OCI-LY1 (cell line): ENCODE data around the gene HBZ.

Experiments
- H2AFZ ChIP-seq: fragments of 200-600 bp; sonication (generic), shearing (Covaris generic); 2 replicates; pipeline ENCODE4 v1.6.0; 2014; ENCODE audit warnings: antibody characterized with exemption, mild to moderate bottlenecking, low read length
- H3F3A ChIP-seq: fragments of 200-600 bp; sonication (generic), shearing (Covaris generic); 2 replicates; pipeline ENCODE4 v1.6.0; 2014; ENCODE audit warnings: mild to moderate bottlenecking, antibody characterized with exemption, low read length, moderate library complexity; ENCODE audit not compliant: insufficient read depth
- H3K27ac ChIP-seq: fragments of 200-600 bp; sonication (generic); 2 replicates; pipeline ENCODE4 v1.5.1; 2014; ENCODE audit warnings: low read length, mixed run types, mild to moderate bottlenecking, low read depth; ENCODE audit not compliant: poor library complexity, severe bottlenecking
- H3K27me3 ChIP-seq: fragments of 200-600 bp; sonication (generic); 2 replicates; pipeline ENCODE4 v1.6.0; 2014; ENCODE audit warnings: antibody characterized with exemption, mild to moderate bottlenecking, low read length, moderate library complexity; ENCODE audit not compliant: insufficient read depth
- H3K36me3 ChIP-seq: fragments of 200-600 bp; sonication (generic); 2 replicates; pipeline ENCODE4 v1.6.1; 2014; ENCODE audit warnings: mild to moderate bottlenecking, antibody characterized with exemption, low read length, moderate library complexity, mixed read lengths; ENCODE audit not compliant: insufficient read depth
- H3K4me1 ChIP-seq: fragments of 200-600 bp; sonication (generic); 2 replicates; pipeline ENCODE4 v1.5.1; 2014; ENCODE audit warnings: mild to moderate bottlenecking, low read length, moderate library complexity; ENCODE audit not compliant: insufficient read depth, severe bottlenecking
- H3K4me2 ChIP-seq: fragments of 200-600 bp; sonication (generic), shearing (Covaris generic); 2 replicates; pipeline ENCODE4 v1.6.1; 2014; ENCODE audit warnings: low read length
- H3K4me3 ChIP-seq: fragments of 200-600 bp; sonication (generic); 2 replicates; pipeline ENCODE4 v1.5.1; 2014; ENCODE audit warnings: low read length, low read depth, mild to moderate bottlenecking, mixed read lengths; ENCODE audit not compliant: poor library complexity, severe bottlenecking
- H3K79me2 ChIP-seq: fragments of 200-600 bp; shearing (Covaris generic); 2 replicates; pipeline ENCODE4 v1.6.1; 2016; ENCODE audit warnings: mixed run types, low read length, mixed read lengths; ENCODE audit not compliant: insufficient read depth
- H3K9ac ChIP-seq: fragments of 200-600 bp; sonication (generic), shearing (Covaris generic); 2 replicates; pipeline ENCODE4 v1.6.1; 2014; ENCODE audit warnings: mild to moderate bottlenecking, low read length, mixed read lengths
- H3K9me2 ChIP-seq: fragments of 200-600 bp; sonication (generic), shearing (Covaris generic); 2 replicates; pipeline ENCODE4 v1.6.1; 2014; ENCODE audit warnings: low read depth, mild to moderate bottlenecking, low read length, mixed read lengths
- H3K9me3 ChIP-seq: fragments of 200-600 bp; shearing (Covaris generic); 2 replicates; pipeline ENCODE4 v1.6.1; 2014; ENCODE audit warnings: low read length, mixed read lengths
- H4K20me1 ChIP-seq: fragments of 200-600 bp; sonication (generic), shearing (Covaris generic); 2 replicates; pipeline ENCODE4 v1.6.0; 2016; ENCODE audit warnings: mild to moderate bottlenecking, low read length; ENCODE audit not compliant: insufficient read depth
- CTCF ChIP-seq: fragments of 200-600 bp; sonication (generic), shearing (Covaris generic); IDR thresholded peaks from 2 replicates; pipeline ENCODE4 v1.5.1; 2017; ENCODE audit warnings: mild to moderate bottlenecking, antibody characterized with exemption, low read length, moderate library complexity, mixed read lengths
- EZH2 ChIP-seq: fragments of 200-600 bp; sonication (generic), shearing (Covaris generic); IDR thresholded peaks from 2 replicates; pipeline ENCODE4 v1.8.0; 2017; ENCODE audit warnings: borderline replicate concordance, mixed run types, mild to moderate bottlenecking, antibody characterized with exemption, low read length, moderate library complexity, mixed read lengths

HBZ gene

GRCh38 chr16:129075-129474 lies 23.4 kb upstream of the HBZ start:
- Histone ChIP-seq H3K79me2 (no peaks in the 10 kb centered on the region), H4K20me1 (no peaks in the 10 kb centered on the region), H3K27ac (no peak overlapping the region)

GRCh38 chr16:130533-131173 lies 21.8 kb upstream of the HBZ start:
- peaks cover 1% of the 10 kb centered on the region for H3K79me2 ChIP-seq
- TF ChIP-seq EZH2 (no peak), CTCF (no peak)

More at GRCh38 chr16:129075-129474, 23.4 kb upstream of the HBZ start:
- Histone ChIP-seq H2AFZ (no peak overlapping the region), H3F3A (no peaks in the 10 kb centered on the region), H3K4me2 (no peak overlapping the region), H3K9me3 (no peaks in the 10 kb centered on the region), H3K27me3 (no peaks in the 10 kb centered on the region), H3K9ac (no peak overlapping the region), H3K4me1 (peaks cover 5% of the 10 kb centered on the region), H3K9me2 (no peaks in the 10 kb centered on the region), H3K36me3 (no peaks in the 10 kb centered on the region), H3K4me3 (no peak overlapping the region)
- TF ChIP-seq EZH2, result no peak
- TF ChIP-seq CTCF, result no peak

DNA sequence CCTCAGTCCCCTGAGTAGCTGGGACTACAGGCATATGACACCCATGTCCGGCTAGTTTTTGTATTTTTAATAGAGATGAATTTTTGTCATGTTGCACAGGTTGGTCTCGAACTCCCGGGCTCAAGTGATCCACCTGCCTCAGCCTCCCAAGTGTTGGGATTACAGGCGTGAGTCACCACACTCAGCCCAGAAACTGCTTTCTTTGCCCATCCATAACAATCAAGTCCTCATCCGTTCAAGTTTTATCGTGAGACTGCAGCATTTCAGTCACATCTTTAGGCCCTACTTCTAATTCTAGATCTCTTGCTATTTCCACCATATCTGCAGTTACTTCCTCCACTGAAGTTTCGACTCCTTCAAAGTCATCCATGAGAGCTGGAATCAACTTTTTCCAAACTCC lies 20.3 kb upstream of the HBZ start:
- Histone ChIP-seq H3K9me2 (no peaks in the 10 kb centered on the region), H3K4me1 (peaks cover 6% of the 10 kb centered on the region), H2AFZ (no peak overlapping the region), H3K4me3 (no peak overlapping the region), H3K27ac (no peak overlapping the region), H3K9me3 (no peaks in the 10 kb centered on the region), H3K27me3 (no peaks in the 10 kb centered on the region), H3F3A (no peaks in the 10 kb centered on the region), H3K4me2 (no peak overlapping the region), H4K20me1 (no peaks in the 10 kb centered on the region), H3K9ac (no peak overlapping the region), H3K36me3 (no peaks in the 10 kb centered on the region), H3K79me2 (peaks cover 7% of the 10 kb centered on the region)
- TF ChIP-seq EZH2 (no peak), CTCF (no peak)

More at GRCh38 chr16:130533-131173, 21.8 kb upstream of the HBZ start:
- H4K20me1 ChIP-seq, result no peaks in the 10 kb centered on the region
- H3K4me3 ChIP-seq, result no peak overlapping the region
- H2AFZ ChIP-seq, result no peak overlapping the region
- no peaks in the 10 kb centered on the region for H3K36me3 ChIP-seq
- no peak overlapping the region for H3K27ac ChIP-seq
- H3K9me3 ChIP-seq, result no peaks in the 10 kb centered on the region
- no peaks in the 10 kb centered on the region for H3K27me3 ChIP-seq
- H3F3A ChIP-seq, result no peaks in the 10 kb centered on the region
- no peak overlapping the region for H3K4me2 ChIP-seq
- H3K9me2 ChIP-seq, result no peaks in the 10 kb centered on the region
- no peak overlapping the region for H3K9ac ChIP-seq
- H3K4me1 ChIP-seq, result peaks cover 5% of the 10 kb centered on the region
